Liver (tissue), 9 donors: ENCODE results near the gene MYB. TPM values are rescaled to one million over a fixed set of nuclear protein-coding genes. Genes with fewer than 3 reads are reported as not detected.

Experiments used
- DNase-seq: peaks from one replicate; pipeline ENCODE4 v3.0.0-alpha.2; 2017; ENCODE audit warnings: low spot score
- H3K27ac ChIP-seq, 2 donors: one replicate each; pipeline ENCODE4 v1.7.0; 2013; ENCODE audit warnings: inconsistent platforms in 2 of 2, low read length in 2 of 2, control low read depth in 1 of 2, low read depth in 1 of 2, mild to moderate bottlenecking in 1 of 2
- H3K27me3 ChIP-seq, 4 donors: one replicate each; pipeline versions ENCODE4 v1.6.1 to v1.7.0; 2013; ENCODE audit warnings: low read length in 3 of 4, inconsistent platforms in 1 of 4, mild to moderate bottlenecking in 1 of 4, moderate library complexity in 1 of 4; ENCODE audit not compliant: control insufficient read depth in 4 of 4, insufficient read depth in 4 of 4
- H3K36me3 ChIP-seq, 4 donors: one replicate each; pipeline versions ENCODE4 v1.6.1 to v1.7.0; 2013; ENCODE audit warnings: low read length in 3 of 4, mild to moderate bottlenecking in 3 of 4, low read depth in 1 of 4, moderate library complexity in 1 of 4; ENCODE audit not compliant: control insufficient read depth in 4 of 4, insufficient read depth in 3 of 4
- H3K4me1 ChIP-seq, 4 donors: one replicate each; pipeline versions ENCODE4 v1.6.1 to v1.7.0; 2013; ENCODE audit warnings: low read length in 3 of 4, mild to moderate bottlenecking in 3 of 4, moderate library complexity in 1 of 4; ENCODE audit not compliant: control insufficient read depth in 4 of 4, insufficient read depth in 4 of 4
- H3K4me3 ChIP-seq, 3 donors: one replicate each; pipeline versions ENCODE4 v1.6.1 to v1.7.0; 2013; ENCODE audit warnings: low read length in 3 of 3, control low read depth in 1 of 3, low read depth in 1 of 3, mild to moderate bottlenecking in 1 of 3
- H3K9ac ChIP-seq, 2 donors: one replicate each; pipeline ENCODE4 v1.7.0; 2013; ENCODE audit warnings: low read length in 2 of 2, mild to moderate bottlenecking in 2 of 2, moderate library complexity in 2 of 2, control low read depth in 1 of 2, low read depth in 1 of 2
- H3K9me3 ChIP-seq, 4 donors: one replicate each; pipeline versions ENCODE4 v1.6.1 to v1.7.0; 2013; ENCODE audit warnings: low read length in 3 of 4; ENCODE audit not compliant: control insufficient read depth in 4 of 4
- EGR1 ChIP-seq, 2 donors: IDR thresholded peaks; 2 replicates each; pipeline ENCODE4 v1.6.1; 2016 to 2018; ENCODE audit warnings: antibody characterized with exemption in 2 of 2, low read depth in 2 of 2
- FOXA2 ChIP-seq: IDR thresholded peaks from 2 replicates; pipeline ENCODE4 v1.6.1; 2016; ENCODE audit warnings: antibody characterized with exemption
- GABPA ChIP-seq, 2 donors: IDR thresholded peaks in 1 of 2; conservative IDR thresholded peaks in 1 of 2; 2 replicates each; pipeline ENCODE4 v1.6.1; 2016; ENCODE audit warnings: antibody characterized with exemption in 2 of 2, mild to moderate bottlenecking in 1 of 2, moderate library complexity in 1 of 2
- HNF4A ChIP-seq, 2 donors: conservative IDR thresholded peaks; 2 replicates each; pipeline ENCODE4 v1.6.1; 2016; ENCODE audit warnings: antibody characterized with exemption in 2 of 2, mild to moderate bottlenecking in 2 of 2
- HNF4G ChIP-seq: IDR thresholded peaks from 2 replicates; pipeline ENCODE4 v1.6.1; 2016; ENCODE audit warnings: antibody characterized with exemption
- JUND ChIP-seq, 2 donors: IDR thresholded peaks; 2 replicates each; pipeline ENCODE4 v1.6.1; 2016; ENCODE audit warnings: antibody characterized with exemption in 2 of 2
- NR2F2 ChIP-seq: IDR thresholded peaks from 2 replicates; pipeline ENCODE4 v1.6.1; 2016; ENCODE audit warnings: antibody characterized with exemption
- RXRA ChIP-seq, 2 donors: IDR thresholded peaks; 2 replicates each; pipeline ENCODE4 v1.6.1; 2017 to 2018; ENCODE audit warnings: antibody characterized with exemption in 2 of 2, mild to moderate bottlenecking in 1 of 2
- SP1 ChIP-seq: IDR thresholded peaks from 2 replicates; pipeline ENCODE4 v1.6.1; 2018; ENCODE audit warnings: antibody characterized with exemption, mild to moderate bottlenecking
- TAF1 ChIP-seq: conservative IDR thresholded peaks from 2 replicates; pipeline ENCODE4 v1.6.1; 2016; ENCODE audit warnings: antibody characterized with exemption, mild to moderate bottlenecking
- YY1 ChIP-seq: IDR thresholded peaks from 2 replicates; pipeline ENCODE4 v1.6.1; 2016; ENCODE audit warnings: antibody characterized with exemption, mild to moderate bottlenecking
- WGBS: extraction: QIAGEN DNeasy Blood & Tissue Kit; methylation state at CpG from one replicate; pipeline ENCODE4 v1.1.7; 2013; 5-methylcytosine and 5-hydroxymethylcytosine counted together
- polyA plus RNA-seq, 2 donors: library from polyadenylated mRNA; stranded (reverse) in 1 of 2; unstranded in 1 of 2; fragments of 200-250 nt in 1 of 2; fragments of >200 nt in 1 of 2; fragmentation: Nextera tagmentation in 1 of 2; extraction: Ambion mirVana in 1 of 2; gene quantifications; one replicate each; pipeline versions ENCODE4 v1.2.1 to v1.2.3, GENCODE V29; 2013 to 2015
- total RNA-seq, 2 donors: library from RNA; depleted of rRNA; stranded (reverse); fragments of >200 nt; gene quantifications; one replicate each; pipeline ENCODE4 v1.2.3, GENCODE V29; 2014
- TF ChIP-seq, protein P1 (sequence below): IDR thresholded peaks from 2 replicates; pipeline ENCODE4 v1.6.1; 2016; ENCODE audit warnings: antibody characterized with exemption
- TF ChIP-seq, protein P2 (sequence below): IDR thresholded peaks from 2 replicates; pipeline ENCODE4 v1.6.1; 2016; ENCODE audit warnings: antibody characterized with exemption
- TF ChIP-seq, protein P3 (sequence below): fragments of 150-350 bp; IDR thresholded peaks from 2 replicates; pipeline ENCODE4 v1.5.1; 2017; ENCODE audit warnings: improper control_type of control experiment, low read depth, low read length; ENCODE audit not compliant: missing input control
- TF ChIP-seq, protein P4 (sequence below): IDR thresholded peaks from 2 replicates; pipeline ENCODE4 v1.6.1; 2016; ENCODE audit warnings: antibody characterized with exemption
- TF ChIP-seq, protein P5 (sequence below): IDR thresholded peaks from 2 replicates; pipeline ENCODE4 v1.6.1; 2016; ENCODE audit warnings: antibody characterized with exemption, mild to moderate bottlenecking
- donor health status: healthy.
- donor health status: healthy.
- donor health status: healthy.
- donor health status: healthy.
- donor health status: healthy.

The MYB gene
- total and polyA plus RNA-seq, 4 donors = 0.08 to 19.8 (median 0.11) TPM

DNA sequence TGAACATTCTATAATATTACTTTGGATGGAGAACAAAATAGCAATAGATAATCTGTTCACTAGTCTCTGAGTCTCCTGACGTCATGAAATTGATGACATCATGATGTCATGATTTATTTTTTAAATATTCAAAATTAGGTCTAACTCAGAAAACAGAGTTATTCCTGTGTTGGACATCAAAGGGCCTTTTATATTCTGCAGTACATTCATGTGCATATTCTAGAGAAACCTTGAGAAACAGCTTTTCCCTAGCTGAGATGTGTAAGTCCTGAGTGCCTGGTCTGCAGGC, 53.3 kb downstream of the MYB start:
- Histone ChIP-seq H3K36me3 (no peaks in the 10 kb centered on the region), H3K9ac (no peak overlapping the region), H3K4me3 (no peak overlapping the region), H3K27ac (no peak overlapping the region), H3K9me3 (no peaks in the 10 kb centered on the region), H3K27me3 (no peaks in the 10 kb centered on the region), H3K4me1 (no peaks in the 10 kb centered on the region)
- no peak for DNase-seq
- WGBS = 71% methylated on average over 1 of the region's 1 CpG
- TF ChIP-seq, protein P1, sequence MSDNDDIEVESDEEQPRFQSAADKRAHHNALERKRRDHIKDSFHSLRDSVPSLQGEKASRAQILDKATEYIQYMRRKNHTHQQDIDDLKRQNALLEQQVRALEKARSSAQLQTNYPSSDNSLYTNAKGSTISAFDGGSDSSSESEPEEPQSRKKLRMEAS = no peak
- TF ChIP-seq SP1 (no peak), HNF4G (no peak), TAF1 (no peak), HNF4A (conservative IDR thresholded peaks at IDR 0.05) (no peak), JUND (IDR thresholded peaks at IDR 0.05) (no peak), RXRA (IDR thresholded peaks at IDR 0.05) (no peak), EGR1 (IDR thresholded peaks at IDR 0.05; ENCODE audit: low read depth in 2 of 2) (no peak), NR2F2 (no peak), GABPA (IDR thresholded peaks at IDR 0.05 in 1 of 2, conservative IDR thresholded peaks at IDR 0.05 in 1 of 2) (no peak), YY1 (no peak), FOXA2 (no peak)
- TF ChIP-seq, protein P2, sequence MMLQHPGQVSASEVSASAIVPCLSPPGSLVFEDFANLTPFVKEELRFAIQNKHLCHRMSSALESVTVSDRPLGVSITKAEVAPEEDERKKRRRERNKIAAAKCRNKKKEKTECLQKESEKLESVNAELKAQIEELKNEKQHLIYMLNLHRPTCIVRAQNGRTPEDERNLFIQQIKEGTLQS = no peak
- TF ChIP-seq, protein P3, sequence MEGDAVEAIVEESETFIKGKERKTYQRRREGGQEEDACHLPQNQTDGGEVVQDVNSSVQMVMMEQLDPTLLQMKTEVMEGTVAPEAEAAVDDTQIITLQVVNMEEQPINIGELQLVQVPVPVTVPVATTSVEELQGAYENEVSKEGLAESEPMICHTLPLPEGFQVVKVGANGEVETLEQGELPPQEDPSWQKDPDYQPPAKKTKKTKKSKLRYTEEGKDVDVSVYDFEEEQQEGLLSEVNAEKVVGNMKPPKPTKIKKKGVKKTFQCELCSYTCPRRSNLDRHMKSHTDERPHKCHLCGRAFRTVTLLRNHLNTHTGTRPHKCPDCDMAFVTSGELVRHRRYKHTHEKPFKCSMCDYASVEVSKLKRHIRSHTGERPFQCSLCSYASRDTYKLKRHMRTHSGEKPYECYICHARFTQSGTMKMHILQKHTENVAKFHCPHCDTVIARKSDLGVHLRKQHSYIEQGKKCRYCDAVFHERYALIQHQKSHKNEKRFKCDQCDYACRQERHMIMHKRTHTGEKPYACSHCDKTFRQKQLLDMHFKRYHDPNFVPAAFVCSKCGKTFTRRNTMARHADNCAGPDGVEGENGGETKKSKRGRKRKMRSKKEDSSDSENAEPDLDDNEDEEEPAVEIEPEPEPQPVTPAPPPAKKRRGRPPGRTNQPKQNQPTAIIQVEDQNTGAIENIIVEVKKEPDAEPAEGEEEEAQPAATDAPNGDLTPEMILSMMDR = no peak
- TF ChIP-seq, protein P4, sequence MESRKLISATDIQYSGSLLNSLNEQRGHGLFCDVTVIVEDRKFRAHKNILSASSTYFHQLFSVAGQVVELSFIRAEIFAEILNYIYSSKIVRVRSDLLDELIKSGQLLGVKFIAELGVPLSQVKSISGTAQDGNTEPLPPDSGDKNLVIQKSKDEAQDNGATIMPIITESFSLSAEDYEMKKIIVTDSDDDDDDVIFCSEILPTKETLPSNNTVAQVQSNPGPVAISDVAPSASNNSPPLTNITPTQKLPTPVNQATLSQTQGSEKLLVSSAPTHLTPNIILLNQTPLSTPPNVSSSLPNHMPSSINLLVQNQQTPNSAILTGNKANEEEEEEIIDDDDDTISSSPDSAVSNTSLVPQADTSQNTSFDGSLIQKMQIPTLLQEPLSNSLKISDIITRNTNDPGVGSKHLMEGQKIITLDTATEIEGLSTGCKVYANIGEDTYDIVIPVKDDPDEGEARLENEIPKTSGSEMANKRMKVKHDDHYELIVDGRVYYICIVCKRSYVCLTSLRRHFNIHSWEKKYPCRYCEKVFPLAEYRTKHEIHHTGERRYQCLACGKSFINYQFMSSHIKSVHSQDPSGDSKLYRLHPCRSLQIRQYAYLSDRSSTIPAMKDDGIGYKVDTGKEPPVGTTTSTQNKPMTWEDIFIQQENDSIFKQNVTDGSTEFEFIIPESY = no peak
- TF ChIP-seq, protein P5, sequence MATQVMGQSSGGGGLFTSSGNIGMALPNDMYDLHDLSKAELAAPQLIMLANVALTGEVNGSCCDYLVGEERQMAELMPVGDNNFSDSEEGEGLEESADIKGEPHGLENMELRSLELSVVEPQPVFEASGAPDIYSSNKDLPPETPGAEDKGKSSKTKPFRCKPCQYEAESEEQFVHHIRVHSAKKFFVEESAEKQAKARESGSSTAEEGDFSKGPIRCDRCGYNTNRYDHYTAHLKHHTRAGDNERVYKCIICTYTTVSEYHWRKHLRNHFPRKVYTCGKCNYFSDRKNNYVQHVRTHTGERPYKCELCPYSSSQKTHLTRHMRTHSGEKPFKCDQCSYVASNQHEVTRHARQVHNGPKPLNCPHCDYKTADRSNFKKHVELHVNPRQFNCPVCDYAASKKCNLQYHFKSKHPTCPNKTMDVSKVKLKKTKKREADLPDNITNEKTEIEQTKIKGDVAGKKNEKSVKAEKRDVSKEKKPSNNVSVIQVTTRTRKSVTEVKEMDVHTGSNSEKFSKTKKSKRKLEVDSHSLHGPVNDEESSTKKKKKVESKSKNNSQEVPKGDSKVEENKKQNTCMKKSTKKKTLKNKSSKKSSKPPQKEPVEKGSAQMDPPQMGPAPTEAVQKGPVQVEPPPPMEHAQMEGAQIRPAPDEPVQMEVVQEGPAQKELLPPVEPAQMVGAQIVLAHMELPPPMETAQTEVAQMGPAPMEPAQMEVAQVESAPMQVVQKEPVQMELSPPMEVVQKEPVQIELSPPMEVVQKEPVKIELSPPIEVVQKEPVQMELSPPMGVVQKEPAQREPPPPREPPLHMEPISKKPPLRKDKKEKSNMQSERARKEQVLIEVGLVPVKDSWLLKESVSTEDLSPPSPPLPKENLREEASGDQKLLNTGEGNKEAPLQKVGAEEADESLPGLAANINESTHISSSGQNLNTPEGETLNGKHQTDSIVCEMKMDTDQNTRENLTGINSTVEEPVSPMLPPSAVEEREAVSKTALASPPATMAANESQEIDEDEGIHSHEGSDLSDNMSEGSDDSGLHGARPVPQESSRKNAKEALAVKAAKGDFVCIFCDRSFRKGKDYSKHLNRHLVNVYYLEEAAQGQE = no peak

DNA sequence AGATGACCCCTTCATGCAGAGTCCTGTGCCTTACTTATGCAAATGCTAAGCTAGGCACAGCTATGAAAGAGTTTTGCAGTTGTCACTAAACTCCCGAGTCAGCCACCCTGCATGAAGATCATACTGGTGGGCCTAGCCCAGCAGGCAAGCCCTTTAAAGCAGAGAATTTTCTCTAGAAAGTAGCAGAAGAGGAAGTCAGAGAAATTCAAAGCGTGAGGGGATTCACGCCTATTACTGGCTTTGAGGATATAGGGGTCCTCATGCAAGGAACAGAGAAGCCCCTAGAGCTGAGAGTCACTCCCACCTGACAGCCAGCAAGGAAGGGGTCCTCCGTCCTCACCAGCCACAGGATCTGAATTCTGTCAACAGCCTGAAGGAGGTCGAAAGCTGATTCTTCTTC, 54.6 kb downstream of the MYB start:
- 89% methylated on average over 5 of the region's 5 CpGs for WGBS
- Histone ChIP-seq H3K9me3 (no peaks in the 10 kb centered on the region), H3K36me3 (no peaks in the 10 kb centered on the region), H3K4me3 (no peak overlapping the region), H3K27me3 (no peaks in the 10 kb centered on the region), H3K4me1 (no peaks in the 10 kb centered on the region), H3K27ac (no peak overlapping the region), H3K9ac (no peak overlapping the region)
- TF ChIP-seq EGR1 (IDR thresholded peaks at IDR 0.05; ENCODE audit: low read depth in 2 of 2) (no peak), NR2F2 (no peak), GABPA (IDR thresholded peaks at IDR 0.05 in 1 of 2, conservative IDR thresholded peaks at IDR 0.05 in 1 of 2) (no peak), FOXA2 (no peak), TAF1 (no peak), HNF4G (no peak)
- TF ChIP-seq, protein P4 = no peak
- TF ChIP-seq, protein P3 = no peak
- no peak for DNase-seq
